Smooth muscle cell (in vitro differentiated cells): ENCODE measurements around the gene SH2B2. TPM values are rescaled to one million over a fixed set of nuclear protein-coding genes. Genes with fewer than 3 reads are reported as not detected.
A peak's percentile ranks its signal among the peaks of the same experiment; 100 is the strongest.

Experiments used
- DNase-seq: peaks from one replicate; lab custom pipeline; 2025; ENCODE audit not compliant: unreplicated experiment; lab: John Stamatoyannopoulos, UW
- H2AFZ ChIP-seq: fragments of 200-600 bp; sonication (generic); 2 replicates; pipeline ENCODE4 v1.6.0; 2016; ENCODE audit warnings: antibody characterized with exemption, low read depth, mild to moderate bottlenecking
- H3F3A ChIP-seq: fragments of 200-600 bp; sonication (generic); 2 replicates; pipeline ENCODE4 v1.6.0; 2017; ENCODE audit warnings: antibody characterized with exemption, low read depth
- H3K27ac ChIP-seq: fragments of 200-600 bp; sonication (generic); 2 replicates; pipeline ENCODE4 v1.5.1; 2016; ENCODE audit warnings: low read depth, mild to moderate bottlenecking
- H3K27me3 ChIP-seq: fragments of 200-600 bp; sonication (generic); 2 replicates; pipeline ENCODE4 v1.6.1; 2016; ENCODE audit warnings: low read depth, mild to moderate bottlenecking
- H3K36me3 ChIP-seq: fragments of 200-600 bp; sonication (generic); 2 replicates; pipeline ENCODE4 v1.5.1; 2016; ENCODE audit warnings: low read depth
- H3K4me1 ChIP-seq: fragments of 200-600 bp; sonication (generic); 2 replicates; pipeline ENCODE4 v1.5.1; 2016; ENCODE audit warnings: low read depth
- H3K4me2 ChIP-seq: fragments of 200-600 bp; sonication (generic); 2 replicates; pipeline ENCODE4 v1.6.0; 2016; ENCODE audit warnings: mild to moderate bottlenecking
- H3K4me3 ChIP-seq: fragments of 200-600 bp; sonication (generic); 2 replicates; pipeline ENCODE4 v1.5.1; 2016; ENCODE audit warnings: mild to moderate bottlenecking
- H3K79me2 ChIP-seq: fragments of 200-600 bp; sonication (generic); 2 replicates; pipeline ENCODE4 v1.6.0; 2016; ENCODE audit warnings: low read depth, mild to moderate bottlenecking
- H3K9ac ChIP-seq: fragments of 200-600 bp; sonication (generic); 2 replicates; pipeline ENCODE4 v1.6.0; 2016; ENCODE audit warnings: low read depth
- H3K9me3 ChIP-seq: fragments of 200-600 bp; sonication (generic); replicated peaks from 2 replicates; pipeline ENCODE4 v1.5.1; 2016; ENCODE audit warnings: low read depth
- H4K20me1 ChIP-seq: fragments of 200-600 bp; sonication (generic); 2 replicates; pipeline ENCODE4 v1.6.0; 2016; ENCODE audit warnings: low read depth
- CTCF ChIP-seq: fragments of 200-600 bp; sonication (generic); IDR thresholded peaks from 2 replicates; pipeline ENCODE4 v1.5.1; 2017; ENCODE audit warnings: borderline replicate concordance, mild to moderate bottlenecking, antibody characterized with exemption; ENCODE audit not compliant: insufficient read depth, poor library complexity, severe bottlenecking
- WGBS: methylation state at CpG from one replicate; pipeline ENCODE4 v1.1.7; 2016; ENCODE audit warnings: low lambda C conversion rate; 5-methylcytosine and 5-hydroxymethylcytosine counted together
- polyA plus RNA-seq: library from polyadenylated mRNA; unstranded; fragments of >200 nt; fragmentation: Nextera tagmentation; extraction: Ambion mirVana; gene quantifications from 2 replicates; pipeline ENCODE4 v1.2.1, GENCODE V29; 2016
- total RNA-seq: library from RNA; depleted of rRNA; stranded (reverse); fragments of >200 nt; gene quantifications from 2 replicates; pipeline ENCODE4 v1.2.3, GENCODE V29; 2014

SH2B2 gene
- total and polyA plus RNA-seq, 2 experiments from 2014 or later, result 8.2 to 12.4 TPM

GRCh38 chr7:102244601-102245000 lies 42.1 kb upstream of the SH2B2 start:
- H3K4me1 ChIP-seq, result no peaks in the 10 kb centered on the region
- H3K9me3 ChIP-seq, result no peaks in the 10 kb centered on the region
- TF ChIP-seq CTCF, result no peak
- peak overlapping the region; percentile 47 for H3K27ac ChIP-seq
- no peaks in the 10 kb centered on the region for H3K27me3 ChIP-seq
- peaks cover 2% of the 10 kb centered on the region for H3K36me3 ChIP-seq
- peaks cover 3% of the 10 kb centered on the region for H3K79me2 ChIP-seq
- WGBS, result 74% methylated on average over 4 of the region's 4 CpGs
- no peak overlapping the region for H3K4me2 ChIP-seq
- no peaks in the 10 kb centered on the region for H3F3A ChIP-seq
- DNase-seq, result no peak
- no peak overlapping the region for H3K4me3 ChIP-seq
- peaks cover 14% of the 10 kb centered on the region for H4K20me1 ChIP-seq
- H3K9ac ChIP-seq, result no peak overlapping the region
- H2AFZ ChIP-seq, result no peak overlapping the region

- WGBS, result 95% methylated on average over 14 of the region's 14 CpGs
- H3K4me2 ChIP-seq, result no peak overlapping the region
- no peak overlapping the region for H2AFZ ChIP-seq
- H3K36me3 ChIP-seq, result peaks cover 7% of the 10 kb centered on the region
- H3K4me3 ChIP-seq, result no peak overlapping the region
- H3K79me2 ChIP-seq, result peaks cover 9% of the 10 kb centered on the region
- no peak for DNase-seq
- no peak for TF ChIP-seq CTCF
- H3K9me3 ChIP-seq, result no peaks in the 10 kb centered on the region
- peaks cover 24% of the 10 kb centered on the region for H3K4me1 ChIP-seq
- H4K20me1 ChIP-seq, result peaks cover 36% of the 10 kb centered on the region
- no peak overlapping the region for H3K27ac ChIP-seq
- H3F3A ChIP-seq, result no peaks in the 10 kb centered on the region
- no peak overlapping the region for H3K9ac ChIP-seq
- no peaks in the 10 kb centered on the region for H3K27me3 ChIP-seq
Observed at GRCh38 chr7:102248081-102248455, 38.6 kb upstream of the SH2B2 start.

- Histone ChIP-seq H2AFZ (no peak overlapping the region), H3K4me3 (no peak overlapping the region), H3K9ac (no peak overlapping the region), H3K79me2 (peaks cover 9% of the 10 kb centered on the region), H3K9me3 (no peaks in the 10 kb centered on the region), H3K27me3 (no peaks in the 10 kb centered on the region), H3F3A (no peaks in the 10 kb centered on the region), H3K4me2 (no peak overlapping the region), H3K36me3 (peaks cover 7% of the 10 kb centered on the region), H3K27ac (no peak overlapping the region), H3K4me1 (peaks cover 24% of the 10 kb centered on the region), H4K20me1 (peaks cover 42% of the 10 kb centered on the region)
- no peak for DNase-seq
- no peak for TF ChIP-seq CTCF
- WGBS, result 91% methylated on average over 66 of the region's 117 CpGs
Observed at GRCh38 chr7:102248456-102249395, 37.9 kb upstream of the SH2B2 start.
